KOPT-K1 (cell line): ENCODE results near the gene SIGLEC9.
"Not testable (repeated sequence)": the region's sequence is repeated elsewhere in the genome, so short reads cannot be mapped to it uniquely, and the experiment has no call there.

Experiments used
- H3K27ac ChIP-seq: fragments of 200-600 bp; sonication (generic); 2 replicates; pipeline ENCODE4 v1.5.1; 2016; ENCODE audit warnings: antibody characterized with exemption, mild to moderate bottlenecking, low read depth, low read length; ENCODE audit not compliant: poor library complexity, severe bottlenecking
- H3K36me3 ChIP-seq: fragments of 200-600 bp; sonication (generic); 2 replicates; pipeline ENCODE4 v1.5.1; 2017; ENCODE audit warnings: antibody characterized with exemption, mild to moderate bottlenecking, low read length, moderate library complexity; ENCODE audit not compliant: insufficient read depth
- H3K9me3 ChIP-seq: fragments of 200-600 bp; sonication (generic); 2 replicates; pipeline ENCODE4 v1.5.1; 2017; ENCODE audit warnings: antibody characterized with exemption, low read length, mild to moderate bottlenecking; ENCODE audit not compliant: insufficient read depth, poor library complexity, severe bottlenecking

SIGLEC9 gene

DNA sequence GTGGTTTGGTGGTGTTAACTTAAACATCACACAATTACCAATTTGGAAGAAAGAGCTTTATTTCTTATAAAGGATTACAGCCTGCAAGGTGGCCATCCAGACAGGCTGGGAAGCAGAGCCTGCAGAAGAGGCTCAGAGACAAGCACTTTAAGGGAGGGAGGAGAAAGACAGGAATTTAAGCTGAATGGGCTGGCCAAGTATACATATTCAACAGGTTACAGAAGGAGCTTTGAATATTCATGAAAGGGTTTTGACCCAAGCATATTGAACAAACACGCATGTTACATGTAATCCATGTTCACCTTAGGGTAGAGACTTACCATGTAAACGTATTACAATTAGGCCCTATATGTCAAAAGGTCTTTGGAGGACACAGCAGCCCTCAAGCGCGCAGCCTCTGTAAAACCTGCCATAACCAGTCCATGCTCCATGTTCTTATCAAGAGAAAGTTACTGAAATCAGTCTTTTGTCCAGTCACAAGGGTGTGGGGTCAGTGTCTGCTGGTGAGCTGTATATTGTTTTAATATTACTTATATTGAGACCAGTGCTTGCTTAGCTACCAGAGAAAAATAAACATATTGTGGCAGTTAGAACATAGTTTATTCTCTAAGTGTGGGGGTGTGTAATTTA is 37.3 kb downstream of the SIGLEC9 start:
- H3K36me3 ChIP-seq: no peaks in the 10 kb centered on the region
- H3K27ac ChIP-seq: no peak overlapping the region
- H3K9me3 ChIP-seq: no peaks in the 10 kb centered on the region

DNA sequence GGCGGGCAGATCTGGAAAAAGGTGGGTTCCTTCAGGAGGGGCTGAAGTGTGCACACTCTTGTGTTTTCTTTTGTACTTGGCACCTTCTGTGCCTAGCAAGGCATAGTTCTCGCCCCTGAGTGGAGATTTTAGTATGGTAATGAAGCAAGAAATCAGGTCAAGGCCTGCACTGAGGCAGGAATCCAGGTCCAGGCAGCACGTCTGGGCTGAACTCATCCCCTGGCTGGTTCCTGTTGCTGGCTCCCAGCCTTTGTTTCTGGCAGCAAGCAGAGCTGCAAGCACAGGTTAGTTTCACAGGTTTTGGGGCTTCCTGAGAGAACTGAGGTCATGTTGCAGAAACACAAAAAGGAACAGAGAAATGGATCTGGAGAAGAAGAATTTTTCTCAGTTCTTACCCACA is 38.6 kb downstream of the SIGLEC9 start:
- no peak overlapping the region for H3K27ac ChIP-seq
- no peaks in the 10 kb centered on the region for H3K9me3 ChIP-seq
- H3K36me3 ChIP-seq: no peaks in the 10 kb centered on the region

DNA sequence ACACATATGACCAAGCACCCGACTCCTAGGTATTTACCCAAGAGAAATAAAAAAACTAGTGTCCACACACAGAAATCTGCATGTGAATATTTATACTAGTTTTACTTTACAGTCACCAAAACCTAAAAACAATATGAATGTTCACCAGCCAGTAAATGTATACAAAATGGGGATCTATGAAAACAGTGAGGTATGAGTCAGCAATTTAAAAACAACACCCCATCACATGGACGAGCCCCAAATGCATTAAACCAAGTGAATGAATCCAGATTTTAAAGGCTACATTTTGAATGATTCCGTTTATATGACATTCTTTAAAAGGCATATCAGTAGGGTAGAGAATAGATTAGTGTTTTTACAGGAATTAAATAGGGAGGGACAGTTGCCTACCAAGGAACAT is 39.5 kb downstream of the SIGLEC9 start:
- no peaks in the 10 kb centered on the region for H3K36me3 ChIP-seq
- no peak overlapping the region for H3K27ac ChIP-seq

DNA sequence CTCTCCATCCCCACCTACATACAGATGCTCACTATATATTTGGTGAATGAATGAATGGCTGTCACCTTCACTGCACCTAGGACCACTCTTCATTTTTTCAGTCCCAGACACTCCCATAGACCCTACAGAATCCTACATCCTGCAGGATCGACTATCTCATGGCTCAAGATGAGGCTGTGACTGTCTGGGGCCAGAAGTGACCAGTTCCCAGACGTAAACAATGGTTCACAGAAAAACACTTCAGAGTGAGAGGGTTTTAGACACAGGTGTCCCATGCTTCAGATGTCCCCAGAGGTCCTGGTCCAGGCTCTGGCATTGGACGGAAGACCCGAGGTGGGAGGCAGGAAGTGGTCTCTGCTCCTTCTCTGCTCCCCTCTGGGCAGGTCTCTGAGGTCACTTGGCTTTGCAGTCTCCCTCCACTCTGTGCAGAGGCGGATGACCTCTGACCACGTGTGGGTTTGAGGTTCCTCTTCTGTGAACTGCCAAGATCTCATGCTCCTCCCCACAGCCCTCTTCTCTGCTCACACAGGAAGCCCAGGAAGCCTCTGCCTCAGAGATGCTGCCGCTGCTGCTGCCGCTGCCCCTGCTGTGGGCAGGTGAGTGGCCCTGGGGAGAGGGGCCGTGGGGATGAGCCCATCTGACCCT is 42.3 kb downstream of the SIGLEC9 start:
- Histone ChIP-seq H3K9me3 (no peaks in the 10 kb centered on the region), H3K27ac (no peak overlapping the region), H3K36me3 (no peaks in the 10 kb centered on the region)

More for the DNA sequence above, 39.5 kb downstream of the SIGLEC9 start:
- H3K9me3 ChIP-seq: no peaks in the 10 kb centered on the region

DNA sequence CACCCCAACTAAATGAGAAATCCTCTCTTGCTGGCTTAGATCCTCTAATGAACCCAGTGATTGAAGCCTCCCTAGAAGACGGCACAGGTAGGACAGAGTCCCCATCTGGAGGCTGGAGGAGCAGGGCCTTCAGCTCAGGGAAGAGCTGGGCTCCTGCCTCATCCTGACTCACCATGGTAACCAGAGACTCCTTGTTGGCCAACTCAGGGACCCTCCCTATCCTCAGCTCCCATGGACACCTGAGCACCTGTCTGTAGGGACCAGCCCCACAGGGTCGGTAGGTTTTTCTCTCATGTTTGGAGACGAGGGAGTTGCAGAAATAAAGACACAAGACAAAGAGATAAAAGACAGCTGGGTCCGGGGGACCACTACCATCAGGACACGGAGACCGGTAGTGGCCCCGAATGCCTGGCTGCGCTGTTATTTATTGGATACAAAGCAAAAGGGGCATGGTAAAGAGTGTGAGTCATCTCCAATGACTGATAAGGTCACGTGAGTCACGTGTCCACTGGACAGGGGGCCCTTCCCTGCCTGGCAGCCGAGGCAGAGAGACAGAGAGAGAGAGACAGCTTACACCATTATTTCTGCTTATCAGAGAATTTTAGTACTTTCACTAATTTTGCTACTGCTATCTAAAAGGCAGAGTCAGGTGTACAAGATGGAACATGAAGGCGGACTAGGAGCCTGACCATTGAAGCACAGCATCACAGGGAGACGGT is 44.0 kb downstream of the SIGLEC9 start:
- Histone ChIP-seq H3K9me3 (no peaks in the 10 kb centered on the region), H3K27ac (no peak overlapping the region), H3K36me3 (no peaks in the 10 kb centered on the region)

DNA sequence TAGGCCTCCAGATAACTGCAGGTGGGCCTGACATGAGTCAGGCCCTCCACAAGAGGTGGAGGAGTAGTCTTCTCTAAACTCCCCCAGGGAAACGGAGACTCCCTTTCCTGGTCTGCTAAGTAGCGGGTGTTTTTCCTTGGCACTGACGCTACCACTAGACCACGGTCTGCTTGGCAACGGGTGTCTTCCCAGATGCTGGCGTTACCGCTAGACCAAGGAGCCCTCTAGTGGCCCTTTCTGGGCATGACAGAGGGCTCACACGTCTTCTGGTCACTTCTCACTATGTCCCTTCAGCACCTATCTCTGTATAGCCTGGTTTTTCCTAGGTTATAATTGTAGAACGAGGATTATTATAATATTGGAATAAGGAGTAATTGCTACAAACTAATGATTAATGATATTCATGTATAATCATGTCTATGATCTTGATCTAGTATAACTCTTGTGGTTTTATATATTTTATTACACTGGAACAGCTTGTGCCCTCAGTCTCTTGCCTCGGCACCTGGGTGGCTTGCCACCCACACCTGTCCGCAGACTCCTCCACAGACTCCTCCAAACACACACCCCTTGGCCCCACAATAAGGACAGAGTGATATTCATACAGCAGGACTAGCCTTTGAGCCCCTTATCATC is 44.7 kb downstream of the SIGLEC9 start:
- not testable (repeated sequence) for H3K27ac ChIP-seq, H3K9me3 ChIP-seq, H3K36me3 ChIP-seq

DNA sequence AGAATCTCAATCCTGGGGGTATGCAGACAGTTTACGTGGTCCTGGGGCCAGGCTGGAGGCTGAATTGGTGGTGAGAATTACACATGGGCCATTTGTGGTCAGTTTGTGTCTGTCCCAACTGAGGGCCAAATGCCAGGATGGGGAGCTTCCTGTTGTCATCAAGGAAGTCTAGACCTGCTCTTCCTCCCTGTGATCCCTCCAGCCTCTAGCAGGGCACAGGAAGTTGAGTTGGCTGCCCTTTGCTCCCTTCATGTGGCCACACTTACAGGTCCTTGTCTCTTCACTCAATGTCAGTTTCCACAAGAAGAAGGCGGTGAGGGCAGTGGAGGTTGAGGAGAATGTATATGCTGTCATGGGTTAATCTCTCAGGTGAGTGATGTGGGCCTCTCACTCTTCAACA is 47.5 kb downstream of the SIGLEC9 start:
- Histone ChIP-seq H3K9me3 (no peaks in the 10 kb centered on the region), H3K27ac (no peak overlapping the region), H3K36me3 (no peaks in the 10 kb centered on the region)

DNA sequence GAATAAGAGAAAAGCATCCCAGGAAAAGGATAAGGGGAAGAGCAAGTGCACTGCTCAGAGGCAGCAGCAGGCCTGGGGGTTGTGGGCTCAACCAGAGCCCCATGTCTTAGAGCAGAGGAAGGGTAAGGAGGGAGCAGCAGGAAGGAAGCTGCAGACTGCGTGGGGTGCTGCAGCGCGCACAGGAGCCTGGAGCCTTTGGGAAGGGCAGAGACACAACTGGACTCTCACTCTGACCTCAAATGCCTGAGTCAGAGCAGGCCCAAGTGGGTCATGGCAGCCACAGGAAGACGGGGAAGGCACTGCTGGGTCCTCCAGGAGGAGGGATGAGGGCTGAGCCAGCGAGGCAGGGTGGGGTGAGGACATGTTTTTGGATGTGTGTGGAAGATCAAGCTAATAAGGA is 49.0 kb downstream of the SIGLEC9 start:
- no peak overlapping the region for H3K27ac ChIP-seq
- no peaks in the 10 kb centered on the region for H3K9me3 ChIP-seq
- H3K36me3 ChIP-seq: no peaks in the 10 kb centered on the region

DNA sequence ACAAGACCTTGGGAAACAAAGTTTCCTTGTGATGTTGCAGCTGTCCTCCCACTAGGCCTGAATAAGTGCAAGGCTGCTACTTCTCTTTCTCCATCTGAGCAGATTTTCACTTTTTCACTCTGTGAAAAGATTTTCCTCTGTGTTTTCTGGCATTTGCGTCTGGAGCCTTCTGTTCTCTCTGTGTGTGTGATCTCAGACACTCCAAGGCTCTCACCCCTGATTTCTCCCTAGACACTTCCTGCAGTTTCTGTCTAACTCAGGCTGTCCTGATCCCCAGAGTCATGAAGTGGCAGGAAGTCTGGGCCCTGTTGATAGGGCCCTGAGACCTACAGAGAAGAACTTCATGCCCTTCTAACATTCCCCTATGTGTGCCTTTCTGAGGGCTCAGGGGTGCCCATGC is 54.5 kb downstream of the SIGLEC9 start:
- no peaks in the 10 kb centered on the region for H3K36me3 ChIP-seq
- H3K27ac ChIP-seq: no peak overlapping the region
- no peaks in the 10 kb centered on the region for H3K9me3 ChIP-seq
